Suprapubic skin (tissue), 4 donors: ENCODE results near the gene GNB1. TPM values are rescaled to one million over a fixed set of nuclear protein-coding genes. Genes with fewer than 3 reads are reported as not detected.

Source experiments
- DNase-seq, 2 donors: peaks; one replicate each; pipeline ENCODE4 v3.0.0-alpha.2; 2019; ENCODE audit warnings: low spot score in 2 of 2
- H3K27ac ChIP-seq: fragments of 200-600 bp; sonication (generic); one replicate; pipeline ENCODE4 v1.5.1; 2019
- H3K27me3 ChIP-seq: fragments of 200-600 bp; sonication (generic); one replicate; pipeline ENCODE4 v1.5.1; 2019
- H3K36me3 ChIP-seq: fragments of 200-600 bp; sonication (generic); one replicate; pipeline ENCODE4 v1.5.1; 2019
- H3K4me1 ChIP-seq: fragments of 200-600 bp; sonication (generic); one replicate; pipeline ENCODE4 v1.5.1; 2019
- H3K4me3 ChIP-seq: fragments of 200-600 bp; sonication (generic); one replicate; pipeline ENCODE4 v1.5.1; 2019; ENCODE audit warnings: mild to moderate bottlenecking
- H3K9me3 ChIP-seq: fragments of 200-600 bp; sonication (generic); one replicate; pipeline ENCODE4 v1.5.1; 2019
- EP300 ChIP-seq: sonication (generic); formaldehyde crosslinking; IDR thresholded peaks from one replicate; pipeline ENCODE4 v1.6.1; 2017; ENCODE audit warnings: antibody characterized with exemption
- POLR2A ChIP-seq, 2 donors: fragments of 450-650 bp; IDR thresholded peaks; one replicate each; pipeline ENCODE4 v1.6.1; 2017; ENCODE audit warnings: antibody characterized with exemption in 2 of 2, mild to moderate bottlenecking in 2 of 2, moderate library complexity in 2 of 2
- POLR2AphosphoS5 ChIP-seq, 3 donors: sonication (generic); formaldehyde crosslinking; IDR thresholded peaks; one replicate each; pipeline ENCODE4 v1.6.1; 2017; ENCODE audit warnings: antibody characterized with exemption in 3 of 3
- WGBS: methylation state at CpG from one replicate; pipeline ENCODE4 v1.1.5; 2018; 5-methylcytosine and 5-hydroxymethylcytosine counted together
- total RNA-seq, 4 donors: library from RNA; depleted of rRNA; stranded (reverse); fragments of >200 nt; gene quantifications; one replicate each; pipeline ENCODE4 v1.1.0, GENCODE V29; 2016
- TF ChIP-seq, protein P1 (sequence below), 2 donors: fragments of 200-600 bp in 1 of 2; fragments of 450-650 bp in 1 of 2; sonication (generic) in 1 of 2; IDR thresholded peaks; one replicate each; pipeline ENCODE4 v1.5.1; 2016 to 2019; ENCODE audit warnings: antibody characterized with exemption in 2 of 2, mild to moderate bottlenecking in 1 of 2, moderate library complexity in 1 of 2

The GNB1 gene
- total RNA-seq, 4 donors from 2014 or later, result 121 to 159 (median 153) TPM

DNA sequence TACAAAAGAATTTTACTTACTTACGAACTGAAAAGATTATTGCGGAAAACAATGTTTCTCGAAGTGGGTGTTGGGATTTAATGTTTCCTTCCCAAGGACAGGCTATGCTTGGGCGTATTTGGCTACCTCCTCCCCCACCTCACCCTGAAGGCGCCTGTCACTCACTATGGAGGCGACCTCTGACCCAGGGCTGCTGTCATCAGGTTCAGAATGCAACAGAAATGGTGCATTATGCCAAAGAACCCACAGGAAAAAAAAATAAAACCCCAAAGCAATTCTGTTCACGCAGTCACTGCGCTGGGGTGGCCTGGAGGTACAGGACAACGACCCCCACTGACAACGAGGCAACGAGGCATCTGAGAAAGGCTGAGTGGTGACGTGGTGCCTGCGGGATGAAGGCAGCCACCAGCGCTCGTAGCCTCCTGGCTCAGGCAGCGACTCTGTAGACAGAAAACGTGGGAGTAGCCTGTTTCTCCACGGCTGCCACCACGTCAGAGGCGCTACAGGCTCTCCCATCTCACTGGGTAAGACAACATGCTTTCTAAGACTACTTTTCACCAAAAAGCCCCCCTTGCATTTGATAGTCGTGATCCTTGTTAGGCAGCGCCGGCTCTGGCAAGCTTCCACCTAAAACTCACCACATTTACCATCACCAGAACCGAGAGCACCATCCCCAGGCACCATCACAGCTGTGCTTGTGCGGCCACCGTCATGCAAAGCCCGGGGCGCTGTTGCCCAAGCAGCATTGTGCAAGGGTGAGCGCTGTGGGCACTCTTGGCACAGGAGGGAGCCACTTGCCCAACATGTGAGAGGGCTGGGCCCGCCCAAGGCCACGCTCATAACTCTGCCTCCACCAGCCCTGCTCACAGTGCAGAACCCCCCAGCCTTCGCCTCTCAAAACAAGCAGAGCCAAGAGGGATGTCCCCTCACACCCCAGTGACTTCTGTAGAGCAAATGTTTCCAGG, 126.9 kb downstream of the GNB1 start:
- Histone ChIP-seq H3K27me3 (no peaks in the 10 kb centered on the region), H3K4me1 (peaks cover 9% of the 10 kb centered on the region), H3K4me3 (no peak overlapping the region), H3K9me3 (no peaks in the 10 kb centered on the region), H3K36me3 (peaks cover 57% of the 10 kb centered on the region), H3K27ac (peak overlapping the region; percentile 36)
- DNase-seq, result no peak
- 64% methylated on average over 31 of the region's 32 CpGs for WGBS
- TF ChIP-seq POLR2A (IDR thresholded peaks at IDR 0.05) (no peak), EP300 (no peak), POLR2AphosphoS5 (IDR thresholded peaks at IDR 0.05) (peak in 2 of 3 donors; percentile 85 to 91)
- TF ChIP-seq, protein P1, sequence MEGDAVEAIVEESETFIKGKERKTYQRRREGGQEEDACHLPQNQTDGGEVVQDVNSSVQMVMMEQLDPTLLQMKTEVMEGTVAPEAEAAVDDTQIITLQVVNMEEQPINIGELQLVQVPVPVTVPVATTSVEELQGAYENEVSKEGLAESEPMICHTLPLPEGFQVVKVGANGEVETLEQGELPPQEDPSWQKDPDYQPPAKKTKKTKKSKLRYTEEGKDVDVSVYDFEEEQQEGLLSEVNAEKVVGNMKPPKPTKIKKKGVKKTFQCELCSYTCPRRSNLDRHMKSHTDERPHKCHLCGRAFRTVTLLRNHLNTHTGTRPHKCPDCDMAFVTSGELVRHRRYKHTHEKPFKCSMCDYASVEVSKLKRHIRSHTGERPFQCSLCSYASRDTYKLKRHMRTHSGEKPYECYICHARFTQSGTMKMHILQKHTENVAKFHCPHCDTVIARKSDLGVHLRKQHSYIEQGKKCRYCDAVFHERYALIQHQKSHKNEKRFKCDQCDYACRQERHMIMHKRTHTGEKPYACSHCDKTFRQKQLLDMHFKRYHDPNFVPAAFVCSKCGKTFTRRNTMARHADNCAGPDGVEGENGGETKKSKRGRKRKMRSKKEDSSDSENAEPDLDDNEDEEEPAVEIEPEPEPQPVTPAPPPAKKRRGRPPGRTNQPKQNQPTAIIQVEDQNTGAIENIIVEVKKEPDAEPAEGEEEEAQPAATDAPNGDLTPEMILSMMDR (IDR thresholded peaks at IDR 0.05), result no peak

DNA sequence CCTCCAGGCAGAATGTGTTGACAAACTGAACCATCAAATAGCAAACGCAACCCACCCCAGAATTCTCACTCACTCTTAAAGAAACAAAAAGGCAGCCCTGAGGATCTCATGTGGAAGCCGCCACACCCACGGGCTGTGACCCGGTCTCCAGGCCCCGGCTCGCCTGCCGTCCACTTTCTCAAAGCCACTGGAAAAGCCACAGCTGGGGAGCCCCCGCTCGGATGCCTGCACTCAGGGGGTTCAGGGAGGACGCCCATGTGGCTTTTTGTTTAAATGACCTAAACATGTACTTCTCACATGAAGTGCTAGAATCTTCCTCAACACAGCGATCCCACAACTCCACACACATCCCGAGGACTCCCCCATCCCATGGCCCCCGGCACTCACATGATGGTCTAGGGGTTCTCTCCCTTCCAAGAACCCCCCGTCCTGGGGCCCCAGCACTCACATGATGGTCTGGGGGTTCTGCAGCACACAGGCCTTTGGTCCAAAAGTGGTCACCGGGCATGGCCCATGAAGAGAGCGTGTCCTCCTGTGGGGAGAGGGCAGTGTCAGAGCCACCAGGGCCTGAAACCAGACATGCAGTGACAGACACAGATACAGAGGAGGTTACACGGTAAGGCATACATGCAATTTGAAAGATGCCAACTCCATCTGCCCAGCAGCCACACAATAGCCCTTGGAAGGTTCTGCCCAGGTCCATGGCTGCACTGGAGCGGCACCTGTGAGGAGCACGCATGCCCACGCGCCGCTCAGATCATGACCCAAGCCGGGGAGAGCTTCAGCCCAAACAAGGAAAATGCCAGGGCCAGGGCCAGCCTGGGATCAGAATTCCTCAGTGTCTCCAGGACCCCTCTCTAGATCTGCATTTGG, 129.1 kb downstream of the GNB1 start:
- Histone ChIP-seq H3K9me3 (no peaks in the 10 kb centered on the region), H3K27me3 (no peaks in the 10 kb centered on the region), H3K27ac (no peak overlapping the region), H3K4me1 (peaks cover 16% of the 10 kb centered on the region), H3K36me3 (peaks cover 61% of the 10 kb centered on the region), H3K4me3 (no peak overlapping the region)
- TF ChIP-seq POLR2AphosphoS5 (IDR thresholded peaks at IDR 0.05) (no peak), EP300 (no peak)
- WGBS, result 95% methylated on average over 14 of the region's 23 CpGs
- no peak for DNase-seq

DNA sequence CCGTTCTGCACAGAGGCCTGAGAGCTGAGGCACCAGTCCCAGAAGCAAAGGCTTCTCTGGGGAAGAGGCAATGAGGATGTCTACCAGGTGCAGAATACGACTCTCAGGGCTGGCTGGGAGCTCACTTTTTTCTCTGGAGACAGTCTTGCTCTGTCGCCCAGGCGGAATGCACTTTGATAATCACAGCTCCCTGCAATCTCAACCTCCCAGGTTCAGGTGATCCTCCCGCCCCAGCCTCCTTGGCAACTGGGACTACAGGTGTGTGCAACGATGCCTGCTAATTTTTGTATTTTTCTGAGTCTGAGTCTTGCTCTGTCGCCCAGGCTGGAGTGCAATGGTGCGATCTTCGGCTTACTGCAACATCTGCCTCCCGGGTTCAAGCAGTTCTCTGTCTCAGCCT, 130.2 kb downstream of the GNB1 start:
- no peak for DNase-seq
- H3K36me3 ChIP-seq, result peaks cover 71% of the 10 kb centered on the region

DNA sequence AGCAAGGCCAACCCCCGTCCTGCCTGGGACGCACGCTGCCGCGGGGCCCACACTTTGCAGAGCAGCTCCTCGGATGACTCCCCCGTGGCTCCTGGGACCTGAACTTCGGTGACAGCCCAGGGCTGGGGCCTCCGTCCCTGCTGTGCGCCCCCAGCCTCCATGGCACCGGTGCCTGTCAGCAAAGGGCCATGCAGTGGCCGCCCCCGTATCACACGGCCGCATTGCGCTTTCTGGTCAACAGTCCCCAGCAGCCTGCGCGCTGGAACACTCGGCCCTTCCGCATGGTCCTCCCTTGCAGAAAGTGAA, 130.6 kb downstream of the GNB1 start:
- WGBS, result 94% methylated on average over 6 of the region's 20 CpGs
- Histone ChIP-seq H3K4me1 (peaks cover 16% of the 10 kb centered on the region), H3K27ac (no peak overlapping the region), H3K4me3 (no peak overlapping the region), H3K9me3 (no peaks in the 10 kb centered on the region), H3K27me3 (no peaks in the 10 kb centered on the region), H3K36me3 (peaks cover 76% of the 10 kb centered on the region)
- DNase-seq, result no peak
- no peak for TF ChIP-seq POLR2AphosphoS5 (IDR thresholded peaks at IDR 0.05)
- no peak for TF ChIP-seq EP300
- TF ChIP-seq, protein P1 (IDR thresholded peaks at IDR 0.05), result no peak
- no peak for TF ChIP-seq POLR2A (IDR thresholded peaks at IDR 0.05)

More for the DNA sequence above, 130.2 kb downstream of the GNB1 start:
- no peak for TF ChIP-seq EP300
- TF ChIP-seq, protein P1 (IDR thresholded peaks at IDR 0.05), result no peak
- no peak for TF ChIP-seq POLR2AphosphoS5 (IDR thresholded peaks at IDR 0.05)
- TF ChIP-seq POLR2A (IDR thresholded peaks at IDR 0.05), result no peak
- Histone ChIP-seq H3K9me3 (no peaks in the 10 kb centered on the region), H3K4me1 (peaks cover 16% of the 10 kb centered on the region), H3K27me3 (no peaks in the 10 kb centered on the region), H3K27ac (no peak overlapping the region), H3K4me3 (no peak overlapping the region)
- WGBS, result 94% methylated on average over 8 of the region's 10 CpGs

DNA sequence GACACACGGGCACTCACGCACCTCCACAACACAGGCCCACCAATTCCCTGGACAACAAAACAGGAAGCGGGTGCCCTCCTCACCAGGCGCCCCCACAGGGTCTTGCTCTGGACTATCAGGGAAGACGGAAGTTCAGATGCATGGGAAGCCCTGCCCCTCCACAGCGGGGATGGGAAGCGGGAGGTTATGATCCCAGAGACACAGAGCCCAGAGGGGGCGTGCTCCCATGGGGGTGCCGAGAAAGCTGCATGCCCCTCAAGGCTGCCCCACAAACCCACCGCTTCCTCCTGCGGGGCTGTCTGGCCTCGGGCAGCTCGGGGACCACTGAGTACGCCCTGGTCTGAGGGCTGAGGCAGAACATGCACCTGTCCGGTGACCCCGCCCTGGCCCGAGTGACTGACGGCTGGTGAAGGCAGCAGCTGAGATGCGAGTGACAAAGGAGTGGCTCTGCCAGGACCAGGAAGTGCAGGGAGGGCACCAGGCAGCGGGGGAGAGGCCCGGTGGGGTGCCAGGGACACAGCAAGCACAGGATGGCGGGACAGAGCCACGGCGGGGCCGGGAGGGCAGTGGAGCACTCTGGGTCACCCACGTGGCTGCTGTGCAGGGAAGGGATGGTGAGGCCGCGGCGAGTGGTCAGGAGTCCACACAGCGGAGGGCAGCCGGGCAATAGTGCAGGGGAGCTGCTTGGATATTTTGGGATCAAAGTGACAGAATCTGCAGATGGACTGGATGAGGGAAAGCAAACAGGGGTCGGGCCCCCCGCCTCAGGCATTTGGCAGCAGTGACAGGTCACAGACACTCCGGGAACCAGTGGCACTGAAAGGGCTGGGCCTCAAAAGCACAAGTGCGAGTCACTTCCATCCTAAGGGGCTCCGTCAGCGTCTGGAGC, 131.2 kb downstream of the GNB1 start:
- peaks cover 77% of the 10 kb centered on the region for H3K36me3 ChIP-seq
- H3K4me3 ChIP-seq, result no peak overlapping the region
- no peak overlapping the region for H3K27ac ChIP-seq
- H3K9me3 ChIP-seq, result no peaks in the 10 kb centered on the region
- WGBS, result 90% methylated on average over 24 of the region's 37 CpGs
- H3K27me3 ChIP-seq, result no peaks in the 10 kb centered on the region
- DNase-seq, result no peak
- TF ChIP-seq POLR2A (IDR thresholded peaks at IDR 0.05) (no peak), POLR2AphosphoS5 (IDR thresholded peaks at IDR 0.05) (no peak), EP300 (no peak)
- TF ChIP-seq, protein P1 (IDR thresholded peaks at IDR 0.05), result no peak
- peaks cover 13% of the 10 kb centered on the region for H3K4me1 ChIP-seq
